Lower lobe of right lung (tissue), 2 donors: Measurements from ENCODE around the gene DNAJC21. TPM values are rescaled to one million over a fixed set of nuclear protein-coding genes. Genes with fewer than 3 reads are reported as not detected.

Experiments
- ATAC-seq, 2 donors: fragments of 200-7000 bp; cut with Tn5 transposase; one replicate each; pipeline ENCODE4 v1.9.1; 2020 to 2022; ENCODE audit warnings: mild to moderate bottlenecking in 2 of 2, moderate library complexity in 2 of 2
- DNase-seq: peaks from one replicate; pipeline ENCODE4 v3.0.0-alpha.2; 2020
- H3K27ac ChIP-seq: fragments of 200-600 bp; one replicate; pipeline ENCODE4 v1.8.0; 2022
- H3K27me3 ChIP-seq: fragments of 200-600 bp; one replicate; pipeline ENCODE4 v1.8.0; 2022; ENCODE audit warnings: low read depth
- H3K36me3 ChIP-seq: fragments of 200-600 bp; one replicate; pipeline ENCODE4 v1.8.0; 2022; ENCODE audit warnings: mild to moderate bottlenecking
- H3K4me1 ChIP-seq: fragments of 200-600 bp; one replicate; pipeline ENCODE4 v1.8.0; 2022
- H3K4me3 ChIP-seq: fragments of 200-600 bp; one replicate; pipeline ENCODE4 v1.8.0; 2022; ENCODE audit warnings: mild to moderate bottlenecking
- H3K9me3 ChIP-seq: fragments of 200-600 bp; one replicate; pipeline ENCODE4 v1.8.0; 2022
- intact Hi-C: fragments of 100-400 bp; cut with DNase I; formaldehyde crosslinking; loops from one replicate; pipeline ENCODE4 v1.11.0; 2022
- total RNA-seq: library from RNA; stranded (reverse); fragmentation: NEBNext Ultra II Directional; extraction: Animal tissue kit (Norgen Biotek cat#: 25700); gene quantifications from one replicate; pipeline ENCODE4 v1.2.1, GENCODE V29; 2021
- TF ChIP-seq, protein P1 (sequence below): fragments of 200-600 bp; IDR thresholded peaks from one replicate; pipeline ENCODE4 v1.8.0; 2022; ENCODE audit warnings: antibody characterized with exemption, mild to moderate bottlenecking
- donor health status: DM: no; HTN: yes; CAD: no; lungs with severe emphysema.

The DNAJC21 gene
- total RNA-seq, 1 donor from 2014 or later = 49.4 TPM

DNA sequence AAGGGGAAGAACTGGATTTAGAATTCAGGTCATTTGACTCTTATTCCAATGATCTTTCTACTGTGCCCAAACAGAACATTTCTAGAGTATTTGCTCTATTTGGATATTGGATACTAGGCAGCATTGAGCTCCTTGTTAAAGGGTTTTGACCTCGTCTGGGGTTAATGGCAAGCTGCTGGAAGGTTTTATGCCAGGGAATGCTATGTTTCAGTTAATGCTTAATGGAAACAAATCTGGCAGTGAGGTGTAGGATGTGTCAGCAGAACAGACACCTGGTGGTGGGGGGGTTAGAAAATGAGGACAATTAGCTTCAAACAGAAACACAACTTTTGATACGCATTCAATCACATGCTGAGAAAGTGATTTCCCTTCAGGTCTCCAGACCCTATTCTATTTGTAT is 66.9 kb downstream of the DNAJC21 start:
- no peak for DNase-seq
- TF ChIP-seq, protein P1, sequence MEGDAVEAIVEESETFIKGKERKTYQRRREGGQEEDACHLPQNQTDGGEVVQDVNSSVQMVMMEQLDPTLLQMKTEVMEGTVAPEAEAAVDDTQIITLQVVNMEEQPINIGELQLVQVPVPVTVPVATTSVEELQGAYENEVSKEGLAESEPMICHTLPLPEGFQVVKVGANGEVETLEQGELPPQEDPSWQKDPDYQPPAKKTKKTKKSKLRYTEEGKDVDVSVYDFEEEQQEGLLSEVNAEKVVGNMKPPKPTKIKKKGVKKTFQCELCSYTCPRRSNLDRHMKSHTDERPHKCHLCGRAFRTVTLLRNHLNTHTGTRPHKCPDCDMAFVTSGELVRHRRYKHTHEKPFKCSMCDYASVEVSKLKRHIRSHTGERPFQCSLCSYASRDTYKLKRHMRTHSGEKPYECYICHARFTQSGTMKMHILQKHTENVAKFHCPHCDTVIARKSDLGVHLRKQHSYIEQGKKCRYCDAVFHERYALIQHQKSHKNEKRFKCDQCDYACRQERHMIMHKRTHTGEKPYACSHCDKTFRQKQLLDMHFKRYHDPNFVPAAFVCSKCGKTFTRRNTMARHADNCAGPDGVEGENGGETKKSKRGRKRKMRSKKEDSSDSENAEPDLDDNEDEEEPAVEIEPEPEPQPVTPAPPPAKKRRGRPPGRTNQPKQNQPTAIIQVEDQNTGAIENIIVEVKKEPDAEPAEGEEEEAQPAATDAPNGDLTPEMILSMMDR = no peak
- H3K36me3 ChIP-seq = no peaks in the 10 kb centered on the region
- H3K9me3 ChIP-seq = no peaks in the 10 kb centered on the region
- intact Hi-C loops = no loop called here
- H3K4me3 ChIP-seq = no peak overlapping the region
- H3K27ac ChIP-seq = no peak overlapping the region
- H3K27me3 ChIP-seq = no peaks in the 10 kb centered on the region
- H3K4me1 ChIP-seq = no peaks in the 10 kb centered on the region
- no peak for ATAC-seq

DNA sequence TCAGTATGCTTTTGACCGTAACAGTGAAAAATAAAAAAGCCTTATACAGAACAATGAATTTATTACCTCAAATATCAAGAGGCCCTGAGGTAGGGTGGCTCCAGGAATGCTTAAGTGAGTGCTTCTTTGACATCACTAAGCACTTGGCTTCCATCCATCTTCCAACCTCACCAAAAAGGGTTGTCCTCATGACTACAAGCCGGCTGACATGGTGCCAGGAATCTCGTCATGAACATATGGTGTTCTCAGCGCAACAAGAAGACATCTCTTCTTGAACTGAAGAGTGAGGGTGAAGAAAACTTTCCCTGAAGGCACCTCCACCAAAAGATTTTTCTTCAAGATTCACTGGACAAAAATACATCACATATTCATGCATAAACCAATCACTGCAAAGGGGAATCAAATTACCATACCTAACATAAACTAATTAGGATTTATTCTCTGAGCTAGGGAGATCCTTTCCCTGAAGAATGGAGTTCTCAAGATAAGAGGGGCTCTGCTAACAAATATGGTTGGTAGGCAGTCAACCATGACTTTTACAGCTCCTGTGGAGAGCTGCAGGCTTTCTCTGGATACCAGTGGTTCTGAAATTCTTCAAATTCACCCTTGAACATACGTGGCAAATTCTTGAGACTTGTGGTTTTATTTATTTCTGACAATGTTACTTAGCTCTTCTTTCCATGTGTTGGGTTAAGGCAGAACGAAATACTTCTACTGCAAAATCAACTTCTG is 68.9 kb downstream of the DNAJC21 start:
- Histone ChIP-seq H3K4me1 (no peaks in the 10 kb centered on the region), H3K36me3 (no peaks in the 10 kb centered on the region), H3K27ac (no peak overlapping the region), H3K4me3 (no peak overlapping the region), H3K9me3 (no peaks in the 10 kb centered on the region), H3K27me3 (no peaks in the 10 kb centered on the region)
- no peak for ATAC-seq
- DNase-seq = no peak
- intact Hi-C loops = no loop called here
- TF ChIP-seq, protein P1 = no peak

DNA sequence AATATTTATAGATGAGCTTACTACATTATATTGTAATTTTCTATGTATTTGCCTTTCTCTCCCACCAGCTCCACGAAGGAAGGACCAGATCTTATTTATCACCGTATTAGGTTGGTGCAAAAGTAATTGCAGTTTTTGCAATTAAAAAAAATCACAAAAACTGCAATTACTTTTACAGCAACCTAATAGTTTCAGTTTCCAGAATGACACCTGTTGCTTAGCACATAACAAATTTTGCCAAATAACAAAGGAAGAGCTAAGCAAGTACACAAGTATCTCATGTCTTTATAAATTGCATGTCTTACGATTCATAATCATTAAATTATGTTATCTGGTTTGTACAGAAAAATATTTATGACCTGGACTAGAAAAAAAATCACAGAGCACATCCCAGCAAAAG is 72.5 kb downstream of the DNAJC21 start:
- ATAC-seq (no peak), DNase-seq (no peak)
- no peaks in the 10 kb centered on the region for H3K36me3 ChIP-seq
- TF ChIP-seq, protein P1 = no peak
- intact Hi-C loops = no loop called here
- H3K9me3 ChIP-seq = no peaks in the 10 kb centered on the region
- H3K27me3 ChIP-seq = no peaks in the 10 kb centered on the region
- no peak overlapping the region for H3K4me3 ChIP-seq
- H3K4me1 ChIP-seq = no peaks in the 10 kb centered on the region
- no peak overlapping the region for H3K27ac ChIP-seq

DNA sequence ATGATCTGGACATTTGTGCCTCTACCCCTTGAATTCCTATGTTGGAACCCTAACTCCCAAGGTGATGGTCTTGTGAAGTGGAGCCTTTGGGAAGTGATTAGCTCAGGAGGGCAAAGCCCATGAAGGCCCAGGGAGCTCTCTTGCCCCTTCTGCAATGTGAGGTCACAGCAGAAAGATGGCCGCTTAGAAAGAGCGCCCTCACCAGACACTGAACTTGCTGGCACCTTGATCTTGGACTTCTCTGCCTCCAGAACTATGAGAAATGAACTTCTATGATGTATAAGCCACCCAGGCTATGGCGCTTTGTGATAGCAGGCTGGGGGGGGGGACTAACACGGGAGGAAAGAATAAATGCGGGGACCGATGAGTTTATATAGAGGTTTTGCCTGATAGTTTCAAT is 73.1 kb downstream of the DNAJC21 start:
- no peaks in the 10 kb centered on the region for H3K36me3 ChIP-seq
- no peaks in the 10 kb centered on the region for H3K27me3 ChIP-seq
- TF ChIP-seq, protein P1 = no peak
- intact Hi-C loops = no loop called here
- no peaks in the 10 kb centered on the region for H3K9me3 ChIP-seq
- ATAC-seq (no peak), DNase-seq (no peak)
- no peak overlapping the region for H3K4me3 ChIP-seq
- no peaks in the 10 kb centered on the region for H3K4me1 ChIP-seq
- no peak overlapping the region for H3K27ac ChIP-seq

DNA sequence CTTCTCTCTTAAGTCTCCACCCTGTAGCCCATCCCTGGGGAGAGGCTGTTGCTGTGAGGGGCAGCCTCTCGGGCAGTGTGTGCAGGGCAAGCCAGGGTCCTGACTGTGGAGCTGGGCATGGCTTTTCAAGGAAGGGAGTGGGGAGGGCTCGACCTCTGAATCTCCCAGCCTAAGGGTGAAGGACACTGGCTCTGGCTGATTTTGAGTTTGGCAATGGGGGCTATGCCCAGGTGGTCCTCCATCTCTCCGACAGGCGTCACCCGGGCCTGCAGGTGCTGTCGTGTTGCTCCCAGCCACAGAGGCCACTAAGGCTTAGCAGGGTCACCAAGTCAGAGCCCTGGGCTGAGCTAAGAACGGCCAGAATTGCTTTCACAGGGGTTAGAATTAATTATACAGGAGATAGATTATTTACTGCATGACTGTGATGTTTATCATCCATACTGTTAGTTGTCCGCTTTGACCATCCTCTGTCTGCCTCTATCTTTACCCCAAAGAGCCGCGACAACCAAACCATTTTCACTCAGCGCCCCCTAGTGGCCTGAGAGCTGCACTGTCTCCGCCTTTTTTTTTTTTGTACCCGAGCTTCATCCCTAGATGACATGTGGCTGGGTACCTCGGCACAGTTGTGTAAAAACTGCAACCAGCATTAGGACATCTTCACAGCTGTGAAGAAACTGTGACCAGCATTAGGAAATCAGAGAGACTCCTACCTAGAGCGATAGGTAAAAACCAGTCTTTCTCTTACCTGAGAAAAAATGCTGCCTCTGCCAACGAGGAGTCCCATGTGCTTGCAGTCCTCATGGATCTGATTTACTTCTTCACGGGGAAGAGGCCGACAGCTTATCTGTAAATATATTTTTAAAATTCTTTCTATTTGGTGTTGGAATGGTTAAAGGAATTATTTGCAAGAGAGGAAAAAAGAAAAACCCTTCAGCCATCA is 73.9 kb downstream of the DNAJC21 start:
- DNase-seq (peak; percentile 49), ATAC-seq (peak; percentile 74 to 79)
- Histone ChIP-seq H3K9me3 (no peaks in the 10 kb centered on the region), H3K36me3 (no peaks in the 10 kb centered on the region), H3K27me3 (no peaks in the 10 kb centered on the region), H3K27ac (no peak overlapping the region), H3K4me1 (no peaks in the 10 kb centered on the region), H3K4me3 (no peak overlapping the region)
- TF ChIP-seq, protein P1 = peak; percentile 91
- intact Hi-C loops = no loop called here
